ENCODE measurements around the gene EXOC5.
A peak's percentile ranks its signal among the peaks of the same experiment; 100 is the strongest.
"Not testable (repeated sequence)": the region's sequence is repeated elsewhere in the genome, so short reads cannot be mapped to it uniquely, and the experiment has no call there.

The EXOC5 gene

GRCh38 chr14:57287745-57288144 is 19.0 kb upstream of the EXOC5 start:
- Histone ChIP-seq H3K27me3 (ENCODE audit: control insufficient read depth, insufficient read depth, low read length) (no peaks in the 10 kb centered on the region), H3K9ac (ENCODE audit: low read length) (no peak overlapping the region), H3K9me3 (ENCODE audit: control insufficient read depth, low read depth, low read length) (no peaks in the 10 kb centered on the region), H3K36me3 (ENCODE audit: control insufficient read depth, low read depth, low read length) (peaks cover 62% of the 10 kb centered on the region), H3K27ac (ENCODE audit: low read length) (no peak overlapping the region), H3K4me1 (ENCODE audit: control insufficient read depth, low read depth, low read length) (no peaks in the 10 kb centered on the region), H3K4me3 (ENCODE audit: low read length) (no peak overlapping the region)

GRCh38 chr14:57277062-57277461 is 8.4 kb upstream of the EXOC5 start:
- no peak overlapping the region for H3K9ac ChIP-seq (ENCODE audit: low read length)
- H3K4me1 ChIP-seq (ENCODE audit: control insufficient read depth, low read depth, low read length): no peaks in the 10 kb centered on the region
- H3K27me3 ChIP-seq (ENCODE audit: control insufficient read depth, insufficient read depth, low read length): no peaks in the 10 kb centered on the region
- H3K9me3 ChIP-seq (ENCODE audit: control insufficient read depth, low read depth, low read length): no peaks in the 10 kb centered on the region
- no peak overlapping the region for H3K4me3 ChIP-seq (ENCODE audit: low read length)
- H3K27ac ChIP-seq (ENCODE audit: low read length): no peak overlapping the region
- H3K36me3 ChIP-seq (ENCODE audit: control insufficient read depth, low read depth, low read length): peaks cover 39% of the 10 kb centered on the region

GRCh38 chr14:57275023-57275664 is 6.4 kb upstream of the EXOC5 start:
- no peak overlapping the region for H3K27ac ChIP-seq (ENCODE audit: low read length)
- H3K9me3 ChIP-seq (ENCODE audit: control insufficient read depth, low read depth, low read length): no peaks in the 10 kb centered on the region
- no peaks in the 10 kb centered on the region for H3K27me3 ChIP-seq (ENCODE audit: control insufficient read depth, insufficient read depth, low read length)
- peaks cover 7% of the 10 kb centered on the region for H3K4me1 ChIP-seq (ENCODE audit: control insufficient read depth, low read depth, low read length)
- H3K36me3 ChIP-seq (ENCODE audit: control insufficient read depth, low read depth, low read length): peaks cover 30% of the 10 kb centered on the region
- H3K4me3 ChIP-seq (ENCODE audit: low read length): no peak overlapping the region
- H3K9ac ChIP-seq (ENCODE audit: low read length): no peak overlapping the region

GRCh38 chr14:57274551-57274950 is 5.8 kb upstream of the EXOC5 start:
- Histone ChIP-seq H3K27me3 (ENCODE audit: control insufficient read depth, insufficient read depth, low read length) (no peaks in the 10 kb centered on the region), H3K9ac (ENCODE audit: low read length) (no peak overlapping the region), H3K9me3 (ENCODE audit: control insufficient read depth, low read depth, low read length) (no peaks in the 10 kb centered on the region), H3K4me1 (ENCODE audit: control insufficient read depth, low read depth, low read length) (peaks cover 8% of the 10 kb centered on the region), H3K4me3 (ENCODE audit: low read length) (no peak overlapping the region), H3K36me3 (ENCODE audit: control insufficient read depth, low read depth, low read length) (peaks cover 28% of the 10 kb centered on the region), H3K27ac (ENCODE audit: low read length) (no peak overlapping the region)

- no peaks in the 10 kb centered on the region for H3K27me3 ChIP-seq (ENCODE audit: control insufficient read depth, insufficient read depth, low read length)
- H3K4me3 ChIP-seq (ENCODE audit: low read length): no peak overlapping the region
- no peak overlapping the region for H3K27ac ChIP-seq (ENCODE audit: low read length)
- H3K9me3 ChIP-seq (ENCODE audit: control insufficient read depth, low read depth, low read length): no peaks in the 10 kb centered on the region
- peaks cover 25% of the 10 kb centered on the region for H3K36me3 ChIP-seq (ENCODE audit: control insufficient read depth, low read depth, low read length)
- peaks cover 8% of the 10 kb centered on the region for H3K4me1 ChIP-seq (ENCODE audit: control insufficient read depth, low read depth, low read length)
- H3K9ac ChIP-seq (ENCODE audit: low read length): no peak overlapping the region
Observed at GRCh38 chr14:57273236-57273635, 4.5 kb upstream of the EXOC5 start.

GRCh38 chr14:57266065-57266464 is 2.6 kb downstream of the EXOC5 start:
- Histone ChIP-seq H3K27ac (ENCODE audit: low read length) (no peak overlapping the region), H3K4me3 (ENCODE audit: low read length) (peak overlapping the region; percentile 11), H3K27me3 (ENCODE audit: control insufficient read depth, insufficient read depth, low read length) (no peaks in the 10 kb centered on the region), H3K4me1 (ENCODE audit: control insufficient read depth, low read depth, low read length) (peaks cover 26% of the 10 kb centered on the region), H3K9me3 (ENCODE audit: control insufficient read depth, low read depth, low read length) (no peaks in the 10 kb centered on the region), H3K9ac (ENCODE audit: low read length) (no peak overlapping the region), H3K36me3 (ENCODE audit: control insufficient read depth, low read depth, low read length) (no peaks in the 10 kb centered on the region)

- no peaks in the 10 kb centered on the region for H3K36me3 ChIP-seq (ENCODE audit: control insufficient read depth, low read depth, low read length)
- H3K27me3 ChIP-seq (ENCODE audit: control insufficient read depth, insufficient read depth, low read length): no peaks in the 10 kb centered on the region
- peaks cover 20% of the 10 kb centered on the region for H3K4me1 ChIP-seq (ENCODE audit: control insufficient read depth, low read depth, low read length)
- H3K4me3 ChIP-seq (ENCODE audit: low read length): no peak overlapping the region
- no peaks in the 10 kb centered on the region for H3K9me3 ChIP-seq (ENCODE audit: control insufficient read depth, low read depth, low read length)
- no peak overlapping the region for H3K27ac ChIP-seq (ENCODE audit: low read length)
- no peak overlapping the region for H3K9ac ChIP-seq (ENCODE audit: low read length)
Observed at GRCh38 chr14:57262117-57262516, 6.6 kb downstream of the EXOC5 start.

GRCh38 chr14:57261604-57262003 is 7.1 kb downstream of the EXOC5 start:
- Histone ChIP-seq H3K27ac (ENCODE audit: low read length) (no peak overlapping the region), H3K27me3 (ENCODE audit: control insufficient read depth, insufficient read depth, low read length) (no peaks in the 10 kb centered on the region), H3K36me3 (ENCODE audit: control insufficient read depth, low read depth, low read length) (no peaks in the 10 kb centered on the region), H3K9ac (ENCODE audit: low read length) (no peak overlapping the region), H3K4me1 (ENCODE audit: control insufficient read depth, low read depth, low read length) (peaks cover 16% of the 10 kb centered on the region), H3K4me3 (ENCODE audit: low read length) (no peak overlapping the region), H3K9me3 (ENCODE audit: control insufficient read depth, low read depth, low read length) (no peaks in the 10 kb centered on the region)

- Histone ChIP-seq H3K4me3 (ENCODE audit: low read length) (no peak overlapping the region), H3K27me3 (ENCODE audit: control insufficient read depth, insufficient read depth, low read length) (no peaks in the 10 kb centered on the region), H3K36me3 (ENCODE audit: control insufficient read depth, low read depth, low read length) (no peaks in the 10 kb centered on the region), H3K27ac (ENCODE audit: low read length) (no peak overlapping the region), H3K9me3 (ENCODE audit: control insufficient read depth, low read depth, low read length) (no peaks in the 10 kb centered on the region), H3K9ac (ENCODE audit: low read length) (no peak overlapping the region), H3K4me1 (ENCODE audit: control insufficient read depth, low read depth, low read length) (peaks cover 8% of the 10 kb centered on the region)
Observed at GRCh38 chr14:57259672-57260071, 9.0 kb downstream of the EXOC5 start.

GRCh38 chr14:57258221-57258620 is 10.5 kb downstream of the EXOC5 start:
- H3K9ac ChIP-seq (ENCODE audit: low read length); H3K9me3 ChIP-seq (ENCODE audit: control insufficient read depth, low read depth, low read length); H3K27me3 ChIP-seq (ENCODE audit: control insufficient read depth, insufficient read depth, low read length); H3K36me3 ChIP-seq (ENCODE audit: control insufficient read depth, low read depth, low read length); H3K4me3 ChIP-seq (ENCODE audit: low read length); H3K27ac ChIP-seq (ENCODE audit: low read length): not testable (repeated sequence)
- peaks cover 12% of the 10 kb centered on the region for H3K4me1 ChIP-seq (ENCODE audit: control insufficient read depth, low read depth, low read length)

GRCh38 chr14:57254884-57255283 is 13.8 kb downstream of the EXOC5 start:
- no peaks in the 10 kb centered on the region for H3K36me3 ChIP-seq (ENCODE audit: control insufficient read depth, low read depth, low read length)
- no peak overlapping the region for H3K27ac ChIP-seq (ENCODE audit: low read length)
- peaks cover 12% of the 10 kb centered on the region for H3K4me1 ChIP-seq (ENCODE audit: control insufficient read depth, low read depth, low read length)

GRCh38 chr14:57246933-57247657 is 21.6 kb downstream of the EXOC5 start:
- no peaks in the 10 kb centered on the region for H3K4me1 ChIP-seq (ENCODE audit: control insufficient read depth, low read depth, low read length)

More at GRCh38 chr14:57254884-57255283, 13.8 kb downstream of the EXOC5 start:
- Histone ChIP-seq H3K9me3 (ENCODE audit: control insufficient read depth, low read depth, low read length) (no peaks in the 10 kb centered on the region), H3K27me3 (ENCODE audit: control insufficient read depth, insufficient read depth, low read length) (no peaks in the 10 kb centered on the region), H3K4me3 (ENCODE audit: low read length) (no peak overlapping the region), H3K9ac (ENCODE audit: low read length) (no peak overlapping the region)

More at GRCh38 chr14:57246933-57247657, 21.6 kb downstream of the EXOC5 start:
- Histone ChIP-seq H3K4me3 (ENCODE audit: low read length) (no peak overlapping the region), H3K9me3 (ENCODE audit: control insufficient read depth, low read depth, low read length) (no peaks in the 10 kb centered on the region), H3K27me3 (ENCODE audit: control insufficient read depth, insufficient read depth, low read length) (no peaks in the 10 kb centered on the region), H3K36me3 (ENCODE audit: control insufficient read depth, low read depth, low read length) (peaks cover 13% of the 10 kb centered on the region), H3K9ac (ENCODE audit: low read length) (no peak overlapping the region), H3K27ac (ENCODE audit: low read length) (no peak overlapping the region)

Data from iPS-18a (cell line).